ENCODE measurements around the gene THPO.

The THPO gene

GRCh38 chr3:184377882-184378445 lies at the start of gene THPO:
Gene THPO, minus strand, starts transcription at chr3:184378207. Its CDS starts 1,948 bp downstream, at chr3:184376259.
- DNase-seq (ENCODE audit: low spot score) = no peak

DNA sequence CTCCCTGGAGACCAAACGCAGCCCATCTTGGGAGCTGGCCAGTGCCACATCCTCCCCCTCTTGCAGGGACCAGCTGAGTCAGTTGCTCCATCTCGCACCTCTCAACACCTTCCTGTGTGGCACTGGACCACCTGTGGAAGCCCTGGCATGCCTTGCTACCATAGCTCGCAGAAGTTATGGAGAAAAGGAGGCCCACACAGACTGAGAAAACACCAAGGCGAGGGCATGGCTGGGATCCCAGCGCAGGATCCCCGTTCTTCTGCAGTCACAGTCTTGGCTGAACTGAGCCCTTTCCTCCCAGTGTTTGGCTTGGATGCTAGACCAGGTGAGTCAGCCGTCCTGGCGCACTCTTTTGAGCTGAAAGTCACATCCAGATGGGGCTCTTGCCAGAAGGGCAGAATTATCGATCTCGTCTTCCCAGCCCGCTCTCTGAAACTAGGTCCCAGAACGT lies 48.7 kb upstream of the THPO start:
- DNase-seq (ENCODE audit: low spot score) = no peak

GRCh38 chr3:184423561-184423960 lies 45.6 kb upstream of the THPO start:
- no peak for DNase-seq (ENCODE audit: low spot score)

- no peak for DNase-seq (ENCODE audit: low spot score)
These were observed 41.2 kb upstream of the THPO start for GRCh38 chr3:184419171-184419570.

- peak; percentile 91 for DNase-seq (ENCODE audit: low spot score)
These were observed 39.8 kb upstream of the THPO start for GRCh38 chr3:184417619-184418327.

DNA sequence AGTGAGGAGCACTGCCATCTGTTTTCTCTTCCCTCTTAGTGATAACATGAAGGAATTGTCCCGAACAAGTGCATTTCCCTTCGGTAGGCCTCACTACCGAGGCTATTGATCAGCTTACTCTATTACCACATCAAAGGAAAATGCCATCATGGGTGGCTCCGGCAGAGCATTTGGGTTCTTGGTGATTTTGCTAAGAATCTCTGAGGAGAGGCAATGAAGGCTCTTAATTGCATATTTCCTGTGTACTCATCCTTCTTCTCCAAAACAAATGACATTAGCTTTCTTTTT lies 37.1 kb upstream of the THPO start:
- DNase-seq (ENCODE audit: low spot score) = no peak

- no peak for DNase-seq (ENCODE audit: low spot score)
These were observed 36.6 kb upstream of the THPO start for GRCh38 chr3:184414418-184415202.

- no peak for DNase-seq (ENCODE audit: low spot score)
These were observed 32.0 kb upstream of the THPO start for GRCh38 chr3:184409946-184410500.

DNA sequence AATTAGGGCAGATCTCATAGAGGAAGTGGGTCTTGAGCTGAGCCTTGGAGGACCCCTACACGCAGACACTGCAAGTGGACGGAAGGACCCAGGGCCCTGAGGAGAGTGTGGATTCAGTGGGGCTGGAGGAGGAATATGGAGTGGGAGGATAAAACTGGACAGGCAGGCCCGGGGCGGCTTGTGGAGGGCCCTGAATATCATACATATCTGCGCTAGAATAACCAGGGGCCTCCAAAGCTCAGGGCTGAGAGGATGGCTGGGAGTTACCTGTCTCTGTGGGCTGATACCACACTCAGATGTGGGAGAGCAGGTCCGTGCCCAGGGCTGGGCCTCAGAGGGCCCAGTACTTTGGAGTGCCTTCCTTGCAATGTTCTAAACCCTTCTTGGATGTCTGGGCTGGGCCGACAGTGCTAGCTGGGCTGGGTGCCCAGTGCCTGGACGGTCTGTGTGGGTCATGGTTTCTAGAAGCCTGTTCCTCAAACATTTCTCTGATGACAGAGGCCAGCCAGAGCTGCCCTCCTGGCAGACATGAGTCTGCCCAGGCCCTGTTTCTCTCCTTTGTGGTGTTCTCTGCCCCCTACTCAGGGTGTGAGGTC lies 31.4 kb upstream of the THPO start:
- no peak for DNase-seq (ENCODE audit: low spot score)

GRCh38 chr3:184405075-184406030 lies 27.3 kb upstream of the THPO start:
- DNase-seq (ENCODE audit: low spot score) = no peak

GRCh38 chr3:184399410-184399809 lies 21.4 kb upstream of the THPO start:
- DNase-seq (ENCODE audit: low spot score) = peak; percentile 91

- no peak for DNase-seq (ENCODE audit: low spot score)
These were observed 17.3 kb upstream of the THPO start for GRCh38 chr3:184395320-184395660.

GRCh38 chr3:184391266-184391665 lies 13.3 kb upstream of the THPO start:
- DNase-seq (ENCODE audit: low spot score) = no peak

GRCh38 chr3:184389935-184390528 lies 12.0 kb upstream of the THPO start:
- DNase-seq (ENCODE audit: low spot score) = no peak

- DNase-seq (ENCODE audit: low spot score) = no peak
These were observed 11.4 kb upstream of the THPO start for GRCh38 chr3:184389384-184389783.

DNA sequence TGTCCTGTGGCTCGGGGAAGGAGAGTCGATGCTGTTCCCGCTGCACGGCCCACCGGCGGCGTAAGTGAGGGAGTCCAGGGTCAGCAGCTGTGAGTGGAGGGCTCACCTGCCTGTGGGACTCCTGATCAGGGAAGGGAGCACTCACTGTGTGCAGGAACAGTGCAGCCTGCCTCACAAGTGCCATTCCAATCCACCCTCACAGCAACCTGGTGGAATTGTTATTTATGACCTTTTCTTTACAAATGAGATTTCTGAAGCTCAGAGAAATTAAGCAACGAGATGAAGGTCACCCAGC lies 10.9 kb upstream of the THPO start:
- no peak for DNase-seq (ENCODE audit: low spot score)

DNA sequence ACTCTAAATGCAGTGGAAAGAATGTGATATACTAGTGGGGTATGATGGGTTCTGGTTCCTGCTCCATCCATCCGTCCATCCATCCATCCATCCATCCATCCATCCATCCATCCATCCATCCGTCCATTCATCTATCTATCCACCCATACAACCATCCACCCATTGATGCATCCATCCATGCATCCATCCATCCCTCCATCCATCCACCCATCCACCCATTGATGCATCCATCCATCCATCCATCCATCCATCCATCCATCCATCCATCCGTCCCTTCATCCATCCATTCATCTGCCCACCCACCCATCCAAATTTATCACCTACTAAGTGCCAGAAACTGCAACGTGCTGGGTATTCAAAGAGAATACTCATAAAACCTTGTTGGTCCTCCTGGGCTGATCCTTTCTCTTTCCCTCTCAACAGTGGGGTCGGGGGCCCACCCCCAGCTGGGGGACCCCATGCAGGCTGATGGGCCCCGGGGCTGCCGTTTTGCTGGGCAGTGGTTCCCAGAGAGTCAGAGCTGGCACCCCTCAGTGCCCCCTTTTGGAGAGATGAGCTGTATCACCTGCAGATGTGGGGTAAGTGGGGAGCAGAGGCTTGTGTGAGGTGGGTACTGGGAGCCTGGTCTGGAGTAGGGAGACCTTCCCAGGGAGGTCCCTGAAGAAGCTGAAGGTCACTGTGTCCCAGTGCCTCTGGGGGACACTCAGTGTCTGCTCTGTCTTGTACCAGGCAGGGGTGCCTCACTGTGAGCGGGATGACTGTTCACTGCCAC lies 10.3 kb upstream of the THPO start:
- no peak for DNase-seq (ENCODE audit: low spot score)

DNA sequence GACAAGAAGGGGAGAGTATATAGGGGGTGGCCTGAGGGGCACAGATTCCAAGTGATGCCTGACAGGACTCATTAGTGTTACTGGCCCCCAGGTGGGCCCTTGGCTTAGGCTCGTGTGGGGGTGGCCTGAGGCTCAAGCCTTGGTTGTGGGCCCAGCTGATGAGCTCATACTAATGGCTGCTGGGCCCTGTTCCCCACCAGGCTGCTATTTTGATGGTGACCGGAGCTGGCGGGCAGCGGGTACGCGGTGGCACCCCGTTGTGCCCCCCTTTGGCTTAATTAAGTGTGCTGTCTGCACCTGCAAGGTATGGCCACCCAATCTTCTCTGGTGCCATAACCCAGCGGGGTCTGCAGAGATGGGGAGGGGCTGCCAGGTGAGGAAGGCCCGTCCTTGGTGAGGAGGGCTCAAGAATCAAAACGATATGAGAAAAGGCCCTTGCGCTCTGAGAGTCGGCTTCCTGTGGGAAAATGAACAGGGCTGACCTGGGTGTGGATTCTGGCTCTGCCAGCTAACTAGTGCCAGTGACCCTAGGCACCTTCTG lies 9.2 kb upstream of the THPO start:
- no peak for DNase-seq (ENCODE audit: low spot score)

- DNase-seq (ENCODE audit: low spot score) = no peak
These were observed 8.2 kb upstream of the THPO start for GRCh38 chr3:184386047-184386806.
